Activated CD8-positive, alpha-beta memory T cell treated with anti-CD3 and anti-CD28 coated beads for 4 hours (primary cell): ENCODE data around the gene CKAP2L.

ENCODE experiments used
- DNase-seq, 2 donors: peaks; one replicate each; pipeline ENCODE4 v3.0.0-alpha.2; 2020; ENCODE audit warnings: low read depth in 2 of 2

The CKAP2L gene

DNA sequence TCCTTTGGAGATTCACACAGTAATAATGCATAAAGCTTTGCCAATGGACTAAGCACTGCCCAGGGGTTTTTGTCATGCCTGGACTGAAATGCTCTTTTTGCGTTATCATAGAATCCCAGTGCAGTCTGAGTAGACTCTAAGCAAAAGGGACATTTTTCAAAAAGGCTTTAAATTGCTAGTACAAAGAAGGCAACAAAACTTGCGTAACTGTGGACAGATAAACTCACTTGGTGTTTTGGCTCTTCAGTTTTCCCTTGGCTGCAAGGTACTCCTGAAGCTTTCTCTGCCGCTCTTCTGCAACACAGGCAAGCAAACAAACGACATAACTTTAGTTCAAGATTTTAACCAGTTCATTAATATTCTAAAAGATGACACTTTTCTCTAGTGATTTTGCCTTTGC lies 2.1 kb downstream of the CKAP2L start:
- DNase-seq: no peak

DNA sequence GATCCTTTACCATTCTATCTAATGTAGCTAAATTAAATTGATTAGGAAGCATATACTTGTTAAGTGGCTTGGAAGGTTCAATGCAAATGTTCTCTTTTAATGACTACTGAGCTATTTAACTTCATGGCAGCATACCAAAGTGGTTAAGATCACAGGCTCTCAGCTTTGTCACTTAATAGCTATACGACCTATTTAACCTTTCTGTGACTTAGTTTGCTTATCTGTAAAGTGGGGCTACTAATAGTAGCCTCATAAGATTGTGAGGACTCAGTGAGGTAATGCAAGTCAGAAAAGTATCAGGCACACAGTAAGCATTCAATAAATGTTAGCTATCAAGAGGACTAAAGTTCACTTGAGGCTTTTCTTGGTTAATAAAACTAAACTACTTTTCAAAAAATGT lies 4.3 kb downstream of the CKAP2L start:
- DNase-seq: no peak

DNA sequence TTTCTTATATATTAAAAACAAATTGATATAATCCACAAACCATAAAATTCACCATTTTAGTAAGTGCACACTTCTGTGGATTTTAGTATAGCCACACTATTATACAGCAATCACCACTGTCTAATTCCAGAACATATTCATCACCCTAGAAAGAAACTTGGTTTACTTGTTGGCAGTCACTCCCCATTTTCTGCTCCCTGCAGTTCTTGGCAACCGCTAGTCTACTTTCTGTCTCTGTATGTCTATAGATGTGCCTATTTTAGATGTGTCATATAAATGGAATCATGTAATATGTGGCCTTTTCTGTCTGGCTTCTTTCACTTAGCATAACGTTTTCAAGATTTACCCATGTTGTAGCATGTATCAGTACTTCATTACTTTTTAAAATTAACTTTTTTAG lies 5.7 kb downstream of the CKAP2L start:
- no peak for DNase-seq

DNA sequence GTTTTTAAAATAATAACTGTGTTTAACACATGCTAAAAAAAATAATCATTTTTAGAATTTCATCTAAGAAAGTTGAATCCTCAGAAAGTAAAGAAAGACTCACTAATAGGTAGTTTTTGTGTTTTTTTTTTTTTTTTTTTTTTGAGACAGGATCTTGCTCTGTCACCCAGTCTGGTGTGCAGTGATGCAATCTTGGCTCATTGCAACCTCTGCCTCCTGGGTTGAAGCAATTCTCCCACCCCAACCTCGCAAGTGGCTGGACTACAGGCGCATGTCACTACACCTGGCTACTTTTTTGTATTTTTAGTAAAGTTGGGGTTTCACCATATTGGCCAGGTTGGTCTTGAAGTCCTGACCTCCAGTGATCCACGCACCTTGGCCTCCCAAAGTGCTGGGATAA lies 7.1 kb downstream of the CKAP2L start:
- no peak for DNase-seq

DNA sequence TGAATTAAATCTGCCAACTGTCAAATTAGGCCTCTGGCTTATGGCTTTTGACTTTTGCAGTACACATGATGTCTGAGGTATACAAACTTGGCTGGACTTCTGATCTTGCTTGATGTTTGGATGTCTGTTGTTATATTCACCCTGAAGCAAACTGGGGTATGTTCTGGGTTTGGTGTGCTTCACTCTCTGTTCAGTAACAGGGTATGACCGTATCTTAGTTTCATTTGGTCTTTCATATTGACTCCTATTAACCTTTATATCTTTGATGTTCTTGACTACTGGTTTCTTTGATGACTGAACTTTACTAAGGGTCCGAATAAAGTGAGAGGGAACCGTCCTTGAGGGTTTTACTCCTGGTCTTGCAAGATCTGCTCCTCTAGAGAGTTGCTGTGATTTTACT lies 8.2 kb downstream of the CKAP2L start:
- no peak for DNase-seq

DNA sequence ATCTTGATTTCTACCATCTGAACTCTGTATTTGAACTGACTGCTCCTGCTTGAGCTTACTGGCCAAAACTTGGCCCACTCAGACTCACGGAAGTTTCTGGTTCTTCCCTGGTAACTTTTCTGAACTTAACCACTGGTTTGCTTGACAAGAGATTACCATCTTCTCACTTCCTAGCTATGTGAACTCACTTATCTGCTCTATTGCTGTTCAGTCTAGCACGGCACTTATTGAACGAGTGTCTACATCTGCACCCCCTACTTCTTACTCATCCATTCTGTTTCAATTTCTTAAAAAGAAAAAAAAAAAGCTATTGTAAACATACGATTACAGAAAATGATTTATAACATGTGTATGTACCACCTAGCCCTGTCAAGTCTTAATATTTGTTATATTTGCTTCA lies 9.0 kb downstream of the CKAP2L start:
- DNase-seq: no peak

DNA sequence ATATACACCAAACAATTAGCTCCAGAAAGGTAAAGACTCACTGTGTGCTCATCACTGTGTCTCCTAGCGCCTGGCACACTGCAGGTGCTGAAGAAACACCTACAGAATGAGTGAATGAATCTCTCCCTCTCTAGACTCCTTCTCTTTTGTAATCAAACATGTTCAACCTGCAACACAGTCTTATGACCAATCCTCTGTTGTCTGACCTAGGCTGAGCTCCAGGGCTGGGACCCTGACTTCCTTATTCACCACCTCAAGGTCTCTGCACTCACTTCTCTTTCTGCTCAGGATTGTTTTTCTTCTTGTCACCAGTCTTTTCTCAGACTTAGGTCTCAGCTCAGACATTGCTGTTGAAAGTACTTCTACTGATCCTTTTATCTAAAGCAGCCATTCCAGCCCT lies 9.8 kb downstream of the CKAP2L start:
- DNase-seq: no peak

DNA sequence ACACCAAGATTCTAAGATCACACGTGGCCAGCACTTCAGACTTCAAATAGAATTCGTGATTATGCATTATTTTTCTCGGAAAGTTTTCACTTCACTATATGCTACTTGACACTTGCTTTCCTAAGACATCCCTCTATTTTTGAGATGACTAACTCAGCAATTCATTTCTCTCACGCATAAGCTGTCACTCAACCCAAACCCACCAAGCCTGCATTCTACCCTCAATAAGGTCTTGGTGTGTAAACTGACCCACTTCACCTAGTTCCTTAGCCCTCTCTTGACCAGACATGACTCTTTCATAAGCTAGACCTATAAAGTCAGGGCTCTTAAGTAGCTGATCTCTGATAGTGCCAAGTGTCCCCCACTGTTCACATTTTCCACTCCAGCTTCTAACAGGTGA lies 11.7 kb downstream of the CKAP2L start:
- no peak for DNase-seq

DNA sequence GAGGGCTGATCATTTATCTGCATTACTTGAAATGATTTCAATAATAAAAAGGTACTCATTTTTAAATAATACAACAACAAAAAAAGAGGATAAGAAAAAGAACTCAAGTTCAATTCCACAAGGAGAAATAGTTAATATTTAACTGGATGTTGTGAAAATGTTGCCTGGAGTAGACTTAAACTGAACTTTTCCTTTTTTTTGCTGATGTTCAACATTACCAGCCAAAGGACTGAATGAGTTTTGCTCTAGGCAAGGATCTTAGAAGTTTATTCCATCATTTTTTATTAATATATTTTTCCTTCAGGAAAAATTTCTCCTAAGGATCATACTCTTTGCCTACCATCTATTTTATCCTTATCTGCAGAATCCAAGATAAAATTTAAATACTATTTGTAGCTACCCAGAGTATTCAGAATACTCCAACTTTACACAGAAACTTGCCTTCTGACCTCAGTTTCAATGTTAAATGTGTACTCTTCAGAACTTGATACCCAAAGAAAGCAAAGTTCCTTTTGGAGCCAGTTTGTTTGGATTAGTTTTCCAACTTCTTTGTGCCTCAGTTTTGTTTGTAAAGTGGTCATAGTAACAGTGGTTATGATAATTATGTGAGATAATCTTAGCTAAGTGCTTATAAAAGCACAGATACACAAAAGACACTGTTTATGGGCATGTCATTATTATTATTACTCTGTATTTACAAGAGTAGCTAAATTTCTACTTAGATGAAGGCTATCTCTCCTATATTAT lies 12.8 kb downstream of the CKAP2L start:
- DNase-seq: no peak

DNA sequence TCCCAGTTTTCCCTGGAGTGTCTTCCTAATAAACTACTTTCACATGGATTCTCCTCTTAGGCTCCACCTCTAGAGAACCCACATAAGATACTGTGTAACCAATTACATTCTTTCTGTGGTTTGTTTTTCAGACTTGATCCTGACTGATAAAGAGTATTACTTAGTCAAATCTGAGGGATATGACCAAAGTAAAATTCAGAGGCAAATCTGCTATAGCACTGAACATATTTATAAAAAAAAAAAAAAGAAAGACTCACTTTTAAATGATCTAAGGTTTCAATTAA lies 13.9 kb downstream of the CKAP2L start:
- DNase-seq: no peak

DNA sequence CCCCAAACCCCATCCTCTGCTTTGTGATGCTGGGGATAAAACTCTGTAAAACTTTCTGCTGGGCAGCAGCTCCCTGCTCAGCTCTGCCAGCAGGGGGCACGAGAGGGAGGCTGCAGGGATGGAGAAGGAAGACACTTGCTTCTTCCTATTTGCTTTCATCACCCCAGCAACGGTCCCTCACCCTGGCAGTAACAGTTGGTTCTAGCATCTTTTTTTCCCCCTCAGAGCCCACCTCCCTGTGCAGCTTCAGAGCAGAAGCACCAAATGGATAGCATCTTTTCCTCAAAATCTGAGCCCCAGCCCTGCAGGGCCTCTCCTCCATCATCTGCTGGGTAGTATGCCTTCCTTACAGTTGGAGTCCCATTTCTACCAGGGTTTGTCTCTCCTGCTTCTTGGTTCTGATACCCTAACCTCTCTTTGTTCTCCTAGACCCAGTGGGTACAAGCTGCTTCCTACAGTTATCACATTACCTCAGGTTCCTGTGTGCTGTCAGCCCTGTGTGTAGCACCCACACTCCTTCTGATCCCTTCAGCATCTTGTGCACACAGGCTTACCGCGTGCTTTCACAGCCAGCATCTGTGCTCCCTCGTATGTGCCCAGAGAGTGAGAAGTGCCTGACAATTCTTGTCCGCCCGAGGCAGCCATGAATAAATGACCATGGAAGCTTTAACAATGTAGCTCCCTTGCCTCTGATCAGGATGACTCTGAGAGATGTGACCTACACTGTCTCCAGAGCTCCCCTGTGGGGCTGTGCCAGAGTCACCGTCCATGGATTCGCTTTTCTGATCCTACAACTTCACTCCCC lies 14.5 kb downstream of the CKAP2L start:
- DNase-seq: peak; percentile 46 to 61

DNA sequence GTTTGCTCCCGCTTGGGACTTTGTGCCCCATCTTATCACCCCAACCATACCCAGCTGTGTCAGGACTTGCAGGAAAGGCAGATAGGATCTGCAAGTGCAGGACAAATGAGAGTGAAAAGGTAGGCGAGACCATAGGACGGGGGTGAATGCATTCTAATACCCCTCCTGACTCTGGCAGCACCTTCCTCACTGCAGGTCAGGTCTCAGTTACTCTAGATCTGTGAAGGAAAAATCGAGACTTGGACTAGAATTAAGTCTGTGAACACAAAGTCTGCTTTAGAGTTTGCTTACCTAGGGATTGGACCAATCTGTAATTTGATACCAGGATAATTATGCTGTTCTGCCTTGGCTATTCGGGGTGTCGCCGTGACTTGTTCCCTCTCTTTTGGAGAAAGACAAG lies 23.9 kb downstream of the CKAP2L start:
- no peak for DNase-seq

DNA sequence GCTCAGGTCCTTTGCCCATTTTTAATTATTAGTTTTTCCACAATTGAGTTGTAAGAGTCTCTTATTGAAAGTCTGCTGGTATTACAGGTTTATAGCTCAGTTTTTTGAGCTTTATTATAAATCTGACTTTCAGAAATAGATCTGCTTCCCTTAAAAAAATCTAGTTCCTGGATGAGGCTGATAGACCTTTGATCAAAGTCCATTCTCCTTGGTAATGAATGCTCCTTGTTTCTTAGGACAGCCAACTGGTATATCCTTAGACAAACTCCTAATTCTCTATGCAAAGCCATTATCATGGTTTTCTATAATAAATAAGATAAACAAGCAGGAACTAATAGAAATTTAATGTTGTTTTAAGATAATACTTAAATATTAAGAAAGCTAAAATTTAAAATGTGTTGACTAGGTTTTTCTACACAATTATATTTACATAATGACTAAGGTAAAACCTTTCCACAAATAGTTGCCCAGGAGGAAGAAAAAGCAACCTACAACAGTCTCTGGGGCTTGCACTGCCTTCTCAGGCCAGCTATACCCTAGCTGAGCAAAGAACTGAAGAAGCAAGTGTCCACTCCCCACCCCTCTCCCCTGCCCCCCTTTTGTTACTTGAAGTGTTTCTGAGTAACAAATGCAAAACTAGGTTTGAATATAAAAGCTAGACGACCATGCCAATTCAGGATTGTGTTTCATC lies 26.7 kb downstream of the CKAP2L start:
- DNase-seq: no peak

DNA sequence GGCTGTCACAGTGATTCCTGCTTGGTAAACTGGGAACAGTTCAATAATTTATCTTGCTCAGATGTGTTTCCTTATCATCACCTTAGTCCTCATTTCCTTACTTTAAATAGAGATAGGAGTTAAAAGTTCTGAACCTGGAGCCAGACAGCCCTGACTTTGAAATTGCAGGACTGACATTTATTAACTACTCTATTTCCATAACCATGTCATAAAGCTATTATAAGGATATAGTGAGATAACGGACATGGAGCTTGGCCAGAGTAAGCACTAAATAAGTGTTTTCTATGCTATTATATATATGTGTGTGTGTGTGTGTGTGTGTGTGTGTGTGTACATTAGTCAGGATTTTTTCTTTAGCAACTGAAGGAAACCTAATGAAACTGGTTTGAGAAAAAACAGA lies 30.5 kb downstream of the CKAP2L start:
- no peak for DNase-seq

DNA sequence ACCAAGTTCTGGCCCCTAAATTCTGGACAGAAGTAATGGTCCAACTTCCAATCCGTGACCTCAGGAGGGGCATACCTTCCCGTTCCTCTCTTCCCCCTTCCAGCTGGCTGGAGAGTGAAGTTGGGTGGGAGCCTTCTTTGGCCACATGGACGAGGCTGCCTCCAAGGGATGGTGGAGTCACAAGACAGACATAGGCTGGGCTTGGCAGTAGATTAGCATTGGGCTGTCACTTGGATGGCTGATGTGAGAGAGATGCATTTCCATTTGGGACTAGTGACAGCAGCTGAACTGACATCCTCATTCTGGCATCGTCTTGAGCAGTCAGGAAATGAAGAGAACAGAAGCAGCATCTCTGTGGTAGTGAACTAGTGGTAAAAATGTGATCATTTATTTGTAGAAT lies 31.0 kb downstream of the CKAP2L start:
- no peak for DNase-seq

DNA sequence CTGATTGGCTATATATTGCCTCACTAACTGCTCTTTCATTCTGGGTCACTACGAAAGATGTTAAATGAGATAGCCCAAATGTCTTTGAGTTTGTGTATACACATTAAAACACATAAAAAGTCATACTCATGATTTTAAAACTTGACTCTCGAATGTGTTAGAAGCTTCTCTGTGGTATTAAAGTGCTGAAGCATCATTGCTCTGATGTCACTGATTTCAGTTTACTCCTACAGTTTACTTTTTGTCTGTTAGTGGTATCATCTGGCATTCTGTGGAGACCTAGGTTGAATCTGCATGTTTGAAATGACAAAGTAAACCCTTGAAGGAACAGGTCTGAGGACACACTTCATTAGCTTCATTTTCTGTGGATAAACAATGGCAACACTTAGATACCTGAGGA lies 32.9 kb downstream of the CKAP2L start:
- DNase-seq: no peak

DNA sequence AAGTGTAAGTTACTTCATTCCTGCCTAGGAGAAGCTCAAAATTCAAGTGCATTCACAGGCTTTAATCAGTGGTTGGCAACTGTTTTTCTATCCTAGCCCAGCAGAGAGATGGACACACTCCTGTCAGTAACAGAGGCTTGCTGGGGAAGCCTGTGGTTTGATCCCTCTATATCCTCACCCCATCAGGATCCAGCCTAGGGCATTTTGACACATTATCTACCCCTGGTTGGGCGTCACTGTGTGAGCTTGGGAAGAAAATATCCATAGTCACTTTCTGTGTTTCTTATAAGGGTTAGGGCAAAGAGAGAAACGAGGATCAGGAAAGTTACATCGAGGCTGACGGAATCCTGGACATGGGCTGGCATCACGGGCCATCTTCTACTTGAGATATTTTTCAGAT lies 33.6 kb downstream of the CKAP2L start:
- DNase-seq: no peak

DNA sequence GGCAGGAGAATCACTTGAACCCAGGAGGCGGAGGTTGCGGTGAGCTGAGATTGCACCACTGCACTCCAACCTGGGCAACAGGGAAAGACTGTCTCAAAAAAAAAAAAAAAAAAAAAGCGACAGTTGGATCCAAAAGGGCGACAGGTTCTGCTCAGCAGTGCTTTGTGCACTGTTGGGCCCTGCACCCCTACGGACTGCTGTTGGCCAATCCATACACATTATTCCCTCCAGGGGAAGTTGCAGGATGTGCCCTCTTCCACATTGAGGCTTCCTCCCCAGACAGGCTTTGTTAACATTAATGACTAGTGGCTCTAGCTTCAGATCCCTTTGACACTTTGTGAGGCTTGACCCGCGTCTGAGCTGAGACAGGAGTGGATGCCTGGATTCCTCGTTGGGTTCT lies 34.2 kb downstream of the CKAP2L start:
- DNase-seq: no peak

DNA sequence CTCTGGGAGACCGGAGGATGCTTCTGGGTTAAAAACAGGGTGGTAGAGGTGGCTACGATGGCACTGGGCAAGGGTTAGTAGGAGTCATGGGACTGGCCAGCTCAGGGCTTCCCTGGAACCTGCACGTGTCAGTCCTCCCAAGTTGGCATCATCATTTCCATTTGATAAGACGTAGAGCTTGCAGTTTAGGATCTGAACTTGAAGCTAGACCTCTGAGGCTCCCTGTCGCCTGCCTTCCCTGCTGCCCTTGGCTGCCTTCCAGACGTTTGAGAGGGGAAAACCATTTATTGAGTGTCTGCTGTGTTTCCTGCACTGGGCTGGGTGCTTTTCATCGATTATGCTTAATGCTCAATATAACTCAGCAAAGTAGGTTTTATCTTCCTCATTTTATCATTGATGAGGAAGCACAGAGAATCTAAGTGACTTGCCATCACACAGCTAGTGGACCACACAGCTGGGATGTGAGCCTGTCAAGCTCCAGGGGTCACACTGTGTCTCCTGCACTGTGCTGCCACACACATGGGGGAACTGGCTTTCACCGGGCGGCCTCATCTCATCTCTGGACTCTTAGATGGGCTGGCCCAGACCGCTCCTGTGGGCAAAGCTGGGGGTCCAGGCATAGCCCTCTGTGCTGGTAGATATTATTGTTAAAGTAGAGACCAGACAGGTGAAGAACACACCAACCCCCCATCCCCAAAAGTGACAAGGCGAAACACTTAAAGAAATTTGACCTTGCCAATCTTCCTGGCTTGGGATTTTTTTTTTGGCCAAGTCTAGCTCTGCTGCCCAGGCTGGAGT lies 35.8 kb downstream of the CKAP2L start:
- no peak for DNase-seq

DNA sequence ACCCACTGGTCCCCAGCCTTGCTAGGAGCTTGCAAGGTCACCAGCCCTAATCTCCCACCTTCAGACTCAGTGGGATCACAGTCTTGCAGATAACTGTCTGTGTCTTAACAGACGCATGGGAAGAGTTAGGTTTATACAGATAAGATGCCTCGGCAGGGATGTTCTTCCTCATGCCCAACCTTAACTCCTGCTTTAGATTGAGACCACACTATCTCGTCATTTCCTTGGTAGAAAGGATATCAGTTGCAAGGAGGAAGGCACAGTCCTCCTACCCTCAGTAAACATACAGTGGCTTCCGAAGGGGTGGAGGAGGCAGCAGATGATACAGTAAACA lies 36.4 kb downstream of the CKAP2L start:
- no peak for DNase-seq

DNA sequence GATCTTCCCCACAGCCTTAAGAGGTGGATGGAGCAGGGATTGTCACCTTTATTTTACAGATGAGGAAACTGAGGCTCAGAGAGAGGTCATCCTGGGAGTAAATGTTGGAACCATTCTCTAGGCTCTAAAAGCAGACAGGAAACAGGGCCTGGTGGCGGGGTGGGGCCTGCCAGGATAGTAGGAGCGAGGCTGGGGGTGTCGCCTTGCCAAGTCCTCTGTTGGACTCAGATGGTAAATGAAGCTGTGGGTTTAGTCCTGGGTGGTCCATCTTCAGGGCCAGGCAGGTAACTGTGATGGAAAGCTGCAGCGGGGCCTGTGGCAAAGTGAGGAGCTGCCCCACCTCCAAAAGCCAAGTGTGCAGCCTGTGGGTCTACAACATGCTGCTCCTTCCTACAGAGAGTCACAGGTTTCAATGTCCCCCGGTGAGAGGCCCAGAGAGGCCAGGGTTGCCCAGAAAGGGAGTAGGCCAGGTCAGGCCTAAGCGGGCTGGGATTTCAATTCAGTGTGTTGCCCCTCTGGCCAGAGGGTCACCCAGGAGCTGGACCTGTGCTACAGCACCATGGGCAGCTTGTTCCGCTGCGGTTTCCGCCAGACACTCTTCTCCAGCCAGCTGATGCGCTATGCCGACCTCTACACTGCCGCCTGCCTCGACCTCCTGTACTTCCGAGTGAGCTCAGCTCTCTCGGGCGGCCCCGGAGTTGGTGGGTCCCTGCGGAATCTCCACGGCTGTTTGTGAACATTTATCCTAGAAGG lies 37.0 kb downstream of the CKAP2L start:
- no peak for DNase-seq
